Stomach (tissue), 4 donors: ENCODE data around the gene STXBP6.

ENCODE experiments used
- EP300 ChIP-seq: sonication (generic); formaldehyde crosslinking; IDR thresholded peaks from one replicate; pipeline ENCODE4 v1.6.1; 2017; ENCODE audit warnings: antibody characterized with exemption
- POLR2A ChIP-seq, 4 donors: fragments of 450-650 bp; IDR thresholded peaks; one replicate each; pipeline ENCODE4 v1.6.1; 2016; ENCODE audit warnings: antibody characterized with exemption in 4 of 4, control low read depth in 2 of 4, mild to moderate bottlenecking in 1 of 4, moderate library complexity in 1 of 4
- POLR2AphosphoS5 ChIP-seq, 3 donors: sonication (generic); formaldehyde crosslinking; IDR thresholded peaks; one replicate each; pipeline ENCODE4 v1.6.1; 2016; ENCODE audit warnings: antibody characterized with exemption in 3 of 3
- TF ChIP-seq, protein P1 (sequence below), 7 experiments: fragments of 450-650 bp in 4 of 7; fragments of 200-600 bp in 3 of 7; sonication (generic) in 3 of 7; IDR thresholded peaks; one replicate each; pipeline ENCODE4 v1.5.1; 2016 to 2019; ENCODE audit warnings: antibody characterized with exemption in 7 of 7, control low read depth in 2 of 7, mild to moderate bottlenecking in 1 of 7

DNA sequence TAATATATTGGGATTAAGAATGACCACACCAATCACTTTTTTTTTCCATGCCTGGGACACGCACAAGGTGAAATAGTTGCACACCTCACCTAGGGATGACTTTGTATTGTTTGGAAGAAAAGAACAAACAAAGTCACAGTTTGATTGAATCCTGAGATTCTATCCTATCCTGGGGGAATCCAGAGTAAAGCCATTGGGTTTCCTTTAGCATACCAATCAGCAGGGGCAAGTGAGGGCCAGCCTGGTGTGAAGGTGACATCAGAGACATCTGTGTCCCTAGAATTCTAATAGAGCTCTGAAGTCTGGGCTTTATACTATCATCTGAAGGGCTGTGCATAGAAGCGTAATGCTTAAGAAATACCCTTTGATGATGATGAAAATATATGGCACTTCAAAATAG lies 199.9 kb downstream of the STXBP6 start:
- TF ChIP-seq, protein P1, sequence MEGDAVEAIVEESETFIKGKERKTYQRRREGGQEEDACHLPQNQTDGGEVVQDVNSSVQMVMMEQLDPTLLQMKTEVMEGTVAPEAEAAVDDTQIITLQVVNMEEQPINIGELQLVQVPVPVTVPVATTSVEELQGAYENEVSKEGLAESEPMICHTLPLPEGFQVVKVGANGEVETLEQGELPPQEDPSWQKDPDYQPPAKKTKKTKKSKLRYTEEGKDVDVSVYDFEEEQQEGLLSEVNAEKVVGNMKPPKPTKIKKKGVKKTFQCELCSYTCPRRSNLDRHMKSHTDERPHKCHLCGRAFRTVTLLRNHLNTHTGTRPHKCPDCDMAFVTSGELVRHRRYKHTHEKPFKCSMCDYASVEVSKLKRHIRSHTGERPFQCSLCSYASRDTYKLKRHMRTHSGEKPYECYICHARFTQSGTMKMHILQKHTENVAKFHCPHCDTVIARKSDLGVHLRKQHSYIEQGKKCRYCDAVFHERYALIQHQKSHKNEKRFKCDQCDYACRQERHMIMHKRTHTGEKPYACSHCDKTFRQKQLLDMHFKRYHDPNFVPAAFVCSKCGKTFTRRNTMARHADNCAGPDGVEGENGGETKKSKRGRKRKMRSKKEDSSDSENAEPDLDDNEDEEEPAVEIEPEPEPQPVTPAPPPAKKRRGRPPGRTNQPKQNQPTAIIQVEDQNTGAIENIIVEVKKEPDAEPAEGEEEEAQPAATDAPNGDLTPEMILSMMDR (IDR thresholded peaks at IDR 0.05) = no peak
- TF ChIP-seq POLR2A (IDR thresholded peaks at IDR 0.05) = no peak
- TF ChIP-seq EP300 = no peak
- TF ChIP-seq POLR2AphosphoS5 (IDR thresholded peaks at IDR 0.05) = no peak
